GM12892 (cell line): ENCODE results near the gene ARID3A.
"Not testable (repeated sequence)": the region's sequence is repeated elsewhere in the genome, so short reads cannot be mapped to it uniquely, and the experiment has no call there.

Source experiments
- POLR2A ChIP-seq: IDR thresholded peaks from 2 replicates; pipeline ENCODE4 v1.6.1; 2011; ENCODE audit warnings: low read depth, low read length, control low read depth
- POLR2AphosphoS5 ChIP-seq: IDR thresholded peaks from 2 replicates; pipeline ENCODE4 v1.6.1; 2011; ENCODE audit warnings: low read depth, low read length, control low read depth
- TAF1 ChIP-seq: IDR thresholded peaks from 2 replicates; pipeline ENCODE4 v1.6.1; 2011; ENCODE audit warnings: low read depth, mild to moderate bottlenecking, control low read depth, low read length, borderline replicate concordance

DNA sequence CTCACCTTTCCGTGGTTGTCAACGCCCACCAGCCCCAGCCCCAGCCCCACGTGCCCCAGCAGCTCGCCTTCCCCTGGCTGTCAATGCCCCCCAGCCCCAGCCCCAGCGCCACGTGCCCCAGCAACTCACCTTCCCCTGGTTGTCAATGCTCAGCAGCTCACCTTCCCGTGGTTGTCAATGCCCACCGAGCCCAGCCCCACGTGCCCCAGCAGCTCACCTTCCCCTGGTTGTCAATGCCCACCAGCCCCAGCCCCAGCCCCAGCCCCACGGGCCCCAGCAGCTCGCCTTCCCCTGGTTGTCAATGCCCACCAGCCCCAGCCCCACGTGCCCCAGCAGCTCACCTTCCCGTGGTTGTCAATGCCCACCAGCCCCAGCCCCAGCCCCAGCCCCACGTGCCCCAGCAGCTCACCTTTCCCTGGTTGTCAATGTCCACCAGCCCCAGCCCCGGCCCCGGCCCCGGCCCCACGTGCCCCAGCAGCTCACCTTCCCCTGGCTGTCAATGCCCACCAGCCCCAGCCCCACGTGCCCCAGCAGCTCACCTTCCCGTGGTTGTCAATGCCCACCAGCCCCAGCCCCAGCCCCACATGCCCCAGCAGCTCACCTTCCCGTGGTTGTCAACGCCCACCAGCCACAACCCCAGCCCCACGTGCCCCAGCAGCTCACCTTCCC, 47.7 kb upstream of the ARID3A start:
- not testable (repeated sequence) for TF ChIP-seq POLR2AphosphoS5, POLR2A, TAF1
